Mesendoderm (in vitro differentiated cells): ENCODE measurements around the gene NPPA.

ENCODE experiments used
- DNase-seq: peaks from one replicate; pipeline ENCODE4 v3.0.0; 2013
- H2AK5ac ChIP-seq: 2 replicates; pipeline ENCODE4 v1.6.1; 2013; ENCODE audit warnings: low read length, inconsistent platforms
- H2BK120ac ChIP-seq: 2 replicates; pipeline ENCODE4 v1.6.1; 2013; ENCODE audit warnings: low read depth, mild to moderate bottlenecking, low read length, moderate library complexity, mixed read lengths
- H2BK15ac ChIP-seq: replicated peaks from 2 replicates; pipeline ENCODE4 v1.6.1; 2013; ENCODE audit warnings: low read depth, mild to moderate bottlenecking, moderate library complexity
- H2BK5ac ChIP-seq: 2 replicates; pipeline ENCODE4 v1.6.1; 2013; ENCODE audit warnings: low read length, inconsistent platforms
- H3K18ac ChIP-seq: 2 replicates; pipeline ENCODE4 v1.6.1; 2013; ENCODE audit warnings: mild to moderate bottlenecking, low read length, mixed read lengths
- H3K23ac ChIP-seq: one replicate; pipeline ENCODE4 v1.6.1; 2013; ENCODE audit warnings: low read length
- H3K27ac ChIP-seq: 2 replicates; pipeline ENCODE4 v1.5.1; 2013; ENCODE audit warnings: low read depth, mild to moderate bottlenecking, inconsistent platforms, low read length, moderate library complexity
- H3K27me3 ChIP-seq: 2 replicates; pipeline ENCODE4 v1.6.1; 2013; ENCODE audit warnings: low read length, control low read depth, mild to moderate bottlenecking, inconsistent platforms; ENCODE audit not compliant: insufficient read depth, poor library complexity
- H3K36me3 ChIP-seq: 2 replicates; pipeline ENCODE4 v1.6.1; 2013; ENCODE audit warnings: low read length, inconsistent platforms; ENCODE audit not compliant: control insufficient read depth, insufficient read depth
- H3K4ac ChIP-seq: one replicate; pipeline ENCODE4 v1.6.1; 2013; ENCODE audit warnings: low read depth, mild to moderate bottlenecking, low read length, moderate library complexity
- H3K4me1 ChIP-seq: 2 replicates; pipeline ENCODE4 v1.6.1; 2013; ENCODE audit warnings: low read depth, low read length, inconsistent platforms; ENCODE audit not compliant: control insufficient read depth
- H3K4me2 ChIP-seq: 2 replicates; pipeline ENCODE4 v1.6.1; 2013; ENCODE audit warnings: low read length
- H3K4me3 ChIP-seq: 2 replicates; pipeline ENCODE4 v1.5.1; 2013; ENCODE audit warnings: mild to moderate bottlenecking, low read length
- H3K56ac ChIP-seq: one replicate; pipeline ENCODE4 v1.6.1; 2013; ENCODE audit warnings: low read length
- H3K79me1 ChIP-seq: 2 replicates; pipeline ENCODE4 v1.6.1; 2013; ENCODE audit warnings: low read length, inconsistent platforms
- H3K79me2 ChIP-seq: 2 replicates; pipeline ENCODE4 v1.6.1; 2013; ENCODE audit warnings: mild to moderate bottlenecking, low read length; ENCODE audit not compliant: control insufficient read depth, insufficient read depth
- H3K9ac ChIP-seq: 2 replicates; pipeline ENCODE4 v1.6.1; 2013; ENCODE audit warnings: low read length, inconsistent platforms
- H4K5ac ChIP-seq: one replicate; pipeline ENCODE4 v1.6.1; 2013; ENCODE audit warnings: low read length
- H4K8ac ChIP-seq: one replicate; pipeline ENCODE4 v1.6.1; 2013; ENCODE audit warnings: low read depth, mild to moderate bottlenecking, control low read depth, low read length, moderate library complexity
- WGBS: extraction: QIAGEN DNeasy Blood & Tissue Kit; methylation state at CpG from one replicate; pipeline ENCODE4 v1.1.7; 2013; ENCODE audit warnings: low lambda C conversion rate, missing lambda C conversion rate; ENCODE audit not compliant: insufficient coverage; ENCODE audit errors: extremely low coverage; 5-methylcytosine and 5-hydroxymethylcytosine counted together

Gene NPPA

GRCh38 chr1:11881749-11882441 lies 34.3 kb upstream of the NPPA start:
- Histone ChIP-seq H2BK120ac (no peak overlapping the region), H3K9ac (no peak overlapping the region), H3K4me2 (no peak overlapping the region), H3K4me1 (peaks cover 8% of the 10 kb centered on the region), H3K79me2 (no peaks in the 10 kb centered on the region), H4K5ac (no peak overlapping the region), H3K4ac (no peak overlapping the region), H3K79me1 (no peaks in the 10 kb centered on the region), H2BK15ac (no peak overlapping the region), H3K4me3 (no peak overlapping the region), H3K27me3 (no peaks in the 10 kb centered on the region), H3K36me3 (no peaks in the 10 kb centered on the region), H3K18ac (no peak overlapping the region), H3K23ac (no peak overlapping the region), H3K56ac (no peak overlapping the region), H4K8ac (no peak overlapping the region), H2BK5ac (no peak overlapping the region), H3K27ac (no peak overlapping the region), H2AK5ac (no peak overlapping the region)
- no CpG with 5 or more reads among the region's 18 CpGs for WGBS
- DNase-seq, result no peak

- Histone ChIP-seq H2AK5ac (no peak overlapping the region), H3K18ac (no peak overlapping the region), H3K4me1 (peaks cover 9% of the 10 kb centered on the region), H3K23ac (no peak overlapping the region), H3K27me3 (no peaks in the 10 kb centered on the region), H3K79me2 (no peaks in the 10 kb centered on the region), H3K4ac (no peak overlapping the region), H2BK15ac (no peak overlapping the region), H2BK120ac (no peak overlapping the region), H3K56ac (no peak overlapping the region), H4K8ac (no peak overlapping the region), H3K9ac (no peak overlapping the region), H3K4me2 (no peak overlapping the region), H3K4me3 (no peak overlapping the region), H3K27ac (no peak overlapping the region), H3K36me3 (no peaks in the 10 kb centered on the region), H2BK5ac (no peak overlapping the region), H3K79me1 (no peaks in the 10 kb centered on the region), H4K5ac (no peak overlapping the region)
- no CpG with 5 or more reads among the region's 10 CpGs for WGBS
- no peak for DNase-seq
Measured at GRCh38 chr1:11880911-11881748, 33.5 kb upstream of the NPPA start.

GRCh38 chr1:11880181-11880575 lies 32.6 kb upstream of the NPPA start:
- H2AK5ac ChIP-seq, result no peak overlapping the region
- no peak overlapping the region for H3K4me2 ChIP-seq
- H3K9ac ChIP-seq, result no peak overlapping the region
- no peaks in the 10 kb centered on the region for H3K36me3 ChIP-seq
- H4K5ac ChIP-seq, result no peak overlapping the region
- H4K8ac ChIP-seq, result no peak overlapping the region
- H3K23ac ChIP-seq, result no peak overlapping the region
- DNase-seq, result no peak
- no peak overlapping the region for H2BK120ac ChIP-seq
- no peak overlapping the region for H2BK15ac ChIP-seq
- no peak overlapping the region for H3K27ac ChIP-seq
- H3K79me1 ChIP-seq, result no peaks in the 10 kb centered on the region
- peaks cover 9% of the 10 kb centered on the region for H3K4me1 ChIP-seq
- H3K79me2 ChIP-seq, result no peaks in the 10 kb centered on the region
- H3K56ac ChIP-seq, result no peak overlapping the region
- no peak overlapping the region for H3K18ac ChIP-seq
- H2BK5ac ChIP-seq, result no peak overlapping the region
- H3K4me3 ChIP-seq, result no peak overlapping the region
- H3K4ac ChIP-seq, result no peak overlapping the region
- no CpG with 5 or more reads among the region's 12 CpGs for WGBS
- H3K27me3 ChIP-seq, result no peaks in the 10 kb centered on the region

- H2AK5ac ChIP-seq, result no peak overlapping the region
- no peak overlapping the region for H3K18ac ChIP-seq
- no peaks in the 10 kb centered on the region for H3K36me3 ChIP-seq
- no peak overlapping the region for H2BK5ac ChIP-seq
- H3K79me1 ChIP-seq, result no peaks in the 10 kb centered on the region
- H3K4me3 ChIP-seq, result no peak overlapping the region
- no CpG with 5 or more reads among the region's 28 CpGs for WGBS
- H3K9ac ChIP-seq, result no peak overlapping the region
- H2BK120ac ChIP-seq, result no peak overlapping the region
- no peak overlapping the region for H3K56ac ChIP-seq
- H3K79me2 ChIP-seq, result no peaks in the 10 kb centered on the region
- no peak overlapping the region for H4K8ac ChIP-seq
- no peak overlapping the region for H3K27ac ChIP-seq
- no peak overlapping the region for H2BK15ac ChIP-seq
- no peak for DNase-seq
- no peak overlapping the region for H4K5ac ChIP-seq
- H3K4me2 ChIP-seq, result no peak overlapping the region
- no peaks in the 10 kb centered on the region for H3K27me3 ChIP-seq
- no peak overlapping the region for H3K4ac ChIP-seq
- H3K23ac ChIP-seq, result no peak overlapping the region
- H3K4me1 ChIP-seq, result peaks cover 9% of the 10 kb centered on the region
Measured at GRCh38 chr1:11879311-11880180, 32.0 kb upstream of the NPPA start.

GRCh38 chr1:11878891-11879190 lies 31.3 kb upstream of the NPPA start:
- Histone ChIP-seq H2BK15ac (no peak overlapping the region), H3K79me1 (no peaks in the 10 kb centered on the region), H3K56ac (no peak overlapping the region), H3K36me3 (no peaks in the 10 kb centered on the region), H3K79me2 (no peaks in the 10 kb centered on the region), H4K5ac (no peak overlapping the region), H3K4me3 (no peak overlapping the region), H3K23ac (no peak overlapping the region), H2AK5ac (no peak overlapping the region), H2BK120ac (no peak overlapping the region), H4K8ac (no peak overlapping the region), H3K9ac (no peak overlapping the region), H3K4ac (no peak overlapping the region), H3K27me3 (no peaks in the 10 kb centered on the region), H3K27ac (no peak overlapping the region), H3K18ac (no peak overlapping the region), H2BK5ac (no peak overlapping the region), H3K4me1 (peaks cover 9% of the 10 kb centered on the region), H3K4me2 (no peak overlapping the region)
- no CpG with 5 or more reads among the region's 6 CpGs for WGBS
- DNase-seq, result no peak
